ENCODE measurements around the gene LCE3D. TPM values are rescaled to one million over a fixed set of nuclear protein-coding genes. Genes with fewer than 3 reads are reported as not detected.

The LCE3D gene, protein sequence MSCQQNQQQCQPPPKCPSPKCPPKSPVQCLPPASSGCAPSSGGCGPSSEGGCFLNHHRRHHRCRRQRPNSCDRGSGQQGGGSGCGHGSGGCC
- total RNA-seq, result not detected

DNA sequence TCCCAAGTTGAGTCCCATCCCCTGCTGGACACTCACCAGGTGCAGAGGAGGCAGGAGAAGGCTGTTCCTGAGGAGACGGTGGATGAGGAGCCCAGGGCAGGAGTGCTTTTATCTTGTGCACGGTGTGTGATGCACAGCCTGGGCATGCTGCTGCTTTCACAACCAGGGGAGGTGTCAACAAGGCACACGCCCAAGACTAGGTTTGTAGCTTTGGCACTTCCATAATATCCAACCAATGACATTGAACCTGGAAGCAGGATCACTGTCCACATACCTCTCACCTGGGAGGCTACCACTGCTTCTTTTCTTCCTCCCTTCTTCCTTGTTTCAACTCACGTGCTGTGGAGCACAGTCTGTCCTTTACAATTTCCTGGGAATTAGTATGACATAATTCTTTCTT lies at the start of gene LCE3D:
TSS of gene LCE3D (minus strand) at position 84 of the 400 bp plus-strand sequence. CDS start 580 bp downstream, outside the sequence.
- Histone ChIP-seq H3K27ac (no peak within 1 kb of the TSS), H3K9me3 (no peaks in the 10 kb centered on the region), H3K4me1 (ENCODE audit: control insufficient read depth in 1 of 2, low read depth in 2 of 2) (no peaks in the 10 kb centered on the region), H3K36me3 (no peaks in the 10 kb centered on the region), H3K27me3 (replicated peaks; ENCODE audit: insufficient read depth) (no peaks in the 10 kb centered on the region), H3K4me3 (no peak within 1 kb of the TSS)
- no peak for DNase-seq (ENCODE audit: low spot score)
- TF ChIP-seq, protein P1, sequence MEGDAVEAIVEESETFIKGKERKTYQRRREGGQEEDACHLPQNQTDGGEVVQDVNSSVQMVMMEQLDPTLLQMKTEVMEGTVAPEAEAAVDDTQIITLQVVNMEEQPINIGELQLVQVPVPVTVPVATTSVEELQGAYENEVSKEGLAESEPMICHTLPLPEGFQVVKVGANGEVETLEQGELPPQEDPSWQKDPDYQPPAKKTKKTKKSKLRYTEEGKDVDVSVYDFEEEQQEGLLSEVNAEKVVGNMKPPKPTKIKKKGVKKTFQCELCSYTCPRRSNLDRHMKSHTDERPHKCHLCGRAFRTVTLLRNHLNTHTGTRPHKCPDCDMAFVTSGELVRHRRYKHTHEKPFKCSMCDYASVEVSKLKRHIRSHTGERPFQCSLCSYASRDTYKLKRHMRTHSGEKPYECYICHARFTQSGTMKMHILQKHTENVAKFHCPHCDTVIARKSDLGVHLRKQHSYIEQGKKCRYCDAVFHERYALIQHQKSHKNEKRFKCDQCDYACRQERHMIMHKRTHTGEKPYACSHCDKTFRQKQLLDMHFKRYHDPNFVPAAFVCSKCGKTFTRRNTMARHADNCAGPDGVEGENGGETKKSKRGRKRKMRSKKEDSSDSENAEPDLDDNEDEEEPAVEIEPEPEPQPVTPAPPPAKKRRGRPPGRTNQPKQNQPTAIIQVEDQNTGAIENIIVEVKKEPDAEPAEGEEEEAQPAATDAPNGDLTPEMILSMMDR (IDR thresholded peaks at IDR 0.05), result no peak
- ATAC-seq (ENCODE audit: insufficient number of reproducible peaks, low FRiP score, low read depth), result no peak

DNA sequence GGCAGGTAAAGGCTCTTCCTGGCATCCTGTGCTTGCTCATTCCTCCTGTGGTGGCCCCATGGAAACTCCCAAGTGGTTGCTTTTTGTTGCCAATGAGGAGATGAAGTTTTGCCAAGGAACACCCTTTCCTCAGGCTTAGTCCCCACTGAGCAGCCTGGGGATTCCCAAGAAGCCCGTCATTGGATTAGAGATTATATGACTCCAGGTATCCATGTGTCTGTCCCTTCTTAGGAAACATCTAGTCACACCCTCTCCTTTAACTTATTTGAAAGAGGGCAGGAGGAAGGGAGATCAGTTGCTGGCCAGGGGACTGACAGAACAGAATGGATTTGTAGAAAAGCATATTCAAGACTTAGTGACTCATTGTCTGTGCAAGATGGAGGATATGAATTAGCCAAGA lies 46.4 kb upstream of the LCE3D start:
- H3K27ac ChIP-seq, result no peak overlapping the region
- DNase-seq (ENCODE audit: low spot score) (no peak), ATAC-seq (ENCODE audit: insufficient number of reproducible peaks, low FRiP score, low read depth) (no peak)
- no peaks in the 10 kb centered on the region for H3K36me3 ChIP-seq
- no peak overlapping the region for H3K4me3 ChIP-seq
- no peaks in the 10 kb centered on the region for H3K4me1 ChIP-seq (ENCODE audit: control insufficient read depth in 1 of 2, low read depth in 2 of 2)
- H3K9me3 ChIP-seq, result no peaks in the 10 kb centered on the region
- TF ChIP-seq, protein P1 (IDR thresholded peaks at IDR 0.05), result no peak
- H3K27me3 ChIP-seq (replicated peaks; ENCODE audit: insufficient read depth), result no peaks in the 10 kb centered on the region

DNA sequence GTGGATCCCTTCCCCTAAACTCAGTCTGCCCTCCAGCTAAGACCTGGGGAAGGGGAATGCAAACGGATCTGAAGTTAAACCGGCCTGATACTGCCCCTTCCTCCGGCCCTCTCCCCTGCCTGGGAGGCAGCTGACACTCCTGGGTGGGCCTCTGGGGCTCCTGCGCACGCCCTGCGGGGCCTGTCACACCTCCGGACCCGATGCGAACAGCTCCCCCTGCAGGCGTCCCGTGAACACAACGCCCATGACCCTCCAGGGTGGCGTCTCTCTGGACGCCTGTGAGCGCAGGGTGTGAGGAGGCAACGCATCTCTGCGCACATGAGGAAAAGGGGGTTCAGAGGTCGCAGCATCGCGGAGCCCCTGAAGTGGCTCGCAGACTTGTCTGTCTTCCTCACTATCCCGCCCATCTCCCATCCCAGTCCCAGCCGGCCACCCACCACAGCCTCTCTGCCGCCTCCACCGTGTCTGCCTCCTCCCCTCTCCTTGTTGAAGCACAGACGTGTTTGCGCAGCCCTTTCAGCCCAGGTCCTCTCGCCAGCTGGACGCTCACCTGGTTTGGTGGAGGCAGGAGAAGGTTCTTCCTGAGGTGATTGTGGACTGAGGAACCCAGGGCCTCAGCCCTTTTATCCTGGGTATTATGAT lies 43.0 kb upstream of the LCE3D start:
- ATAC-seq (ENCODE audit: insufficient number of reproducible peaks, low FRiP score, low read depth), result no peak
- no peaks in the 10 kb centered on the region for H3K9me3 ChIP-seq
- no peaks in the 10 kb centered on the region for H3K36me3 ChIP-seq
- H3K27me3 ChIP-seq (replicated peaks; ENCODE audit: insufficient read depth), result no peaks in the 10 kb centered on the region
- H3K27ac ChIP-seq, result no peak overlapping the region
- no peak overlapping the region for H3K4me3 ChIP-seq
- DNase-seq (ENCODE audit: low spot score), result no peak
- TF ChIP-seq, protein P1 (IDR thresholded peaks at IDR 0.05), result no peak
- H3K4me1 ChIP-seq (ENCODE audit: control insufficient read depth in 1 of 2, low read depth in 2 of 2), result no peaks in the 10 kb centered on the region

DNA sequence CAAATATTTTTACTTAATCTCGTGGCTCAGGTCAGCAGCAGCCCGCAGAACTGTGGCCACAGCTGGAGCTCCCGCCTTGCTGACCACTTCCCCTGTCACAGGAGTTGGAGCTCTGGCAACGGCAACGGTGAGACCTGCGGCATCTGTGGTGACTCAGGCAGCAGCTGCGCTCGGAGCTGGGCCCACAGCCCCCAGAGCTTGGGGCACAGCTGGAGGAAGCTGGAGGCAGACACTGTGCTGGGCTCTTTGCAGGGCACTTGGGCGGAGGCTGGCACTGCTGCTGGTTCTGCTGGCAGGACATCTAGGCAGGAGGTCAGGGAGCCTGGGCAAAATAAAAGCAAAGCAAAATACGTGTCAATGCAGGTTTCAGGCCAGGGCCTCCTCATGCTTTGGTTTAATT lies 42.5 kb upstream of the LCE3D start, which contains the start of gene LCE3A:
TSS of gene LCE3A (minus strand) at position 301 of the 400 bp plus-strand sequence. CDS start at position 301, 0 bp downstream.
- no peak within 1 kb of the TSS for H3K27ac ChIP-seq
- no peak for ATAC-seq (ENCODE audit: insufficient number of reproducible peaks, low FRiP score, low read depth)
- TF ChIP-seq, protein P1 (IDR thresholded peaks at IDR 0.05), result no peak
- no peaks in the 10 kb centered on the region for H3K27me3 ChIP-seq (replicated peaks; ENCODE audit: insufficient read depth)
- no peaks in the 10 kb centered on the region for H3K9me3 ChIP-seq
- DNase-seq (ENCODE audit: low spot score), result no peak
- no peak within 1 kb of the TSS for H3K4me3 ChIP-seq
- no peaks in the 10 kb centered on the region for H3K4me1 ChIP-seq (ENCODE audit: control insufficient read depth in 1 of 2, low read depth in 2 of 2)
- H3K36me3 ChIP-seq, result no peaks in the 10 kb centered on the region

DNA sequence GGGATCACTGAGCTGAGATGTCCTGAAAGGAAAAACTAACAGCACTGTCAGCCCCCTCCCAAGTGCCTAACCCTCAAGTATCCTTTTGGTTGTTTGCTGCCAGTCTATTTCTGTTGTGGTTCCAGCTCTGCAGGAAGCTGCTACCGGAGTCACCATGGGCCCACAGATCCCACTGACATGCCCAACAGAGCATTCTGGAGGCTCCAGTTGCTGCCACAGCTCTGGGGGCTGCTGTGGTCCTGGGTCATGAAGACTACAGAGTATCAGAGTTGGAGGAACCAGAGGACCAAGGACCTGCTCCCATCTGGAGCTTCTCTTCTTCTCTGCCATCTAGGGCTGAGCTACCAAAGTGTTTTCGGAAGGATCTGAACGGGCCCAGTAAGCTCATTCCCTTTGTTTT lies 41.7 kb upstream of the LCE3D start:
- Histone ChIP-seq H3K9me3 (no peaks in the 10 kb centered on the region), H3K27ac (no peak overlapping the region), H3K4me1 (ENCODE audit: control insufficient read depth in 1 of 2, low read depth in 2 of 2) (no peaks in the 10 kb centered on the region), H3K36me3 (no peaks in the 10 kb centered on the region), H3K27me3 (replicated peaks; ENCODE audit: insufficient read depth) (no peaks in the 10 kb centered on the region), H3K4me3 (no peak overlapping the region)
- ATAC-seq (ENCODE audit: insufficient number of reproducible peaks, low FRiP score, low read depth) (no peak), DNase-seq (ENCODE audit: low spot score) (no peak)
- TF ChIP-seq, protein P1 (IDR thresholded peaks at IDR 0.05), result no peak

Data from thoracic aorta (tissue), 2 donors.